Measurements from ENCODE around the gene PIGW.

The PIGW gene

GRCh38 chr17:36586138-36586537 lies 51.4 kb downstream of the PIGW start:
- H3K27me3 ChIP-seq (ENCODE audit: insufficient read depth, poor library complexity, severe bottlenecking), result no peaks in the 10 kb centered on the region
- DNase-seq (ENCODE audit: low read depth in 1 of 2, low spot score in 1 of 2), result no peak
- TF ChIP-seq POLR2AphosphoS5 (IDR thresholded peaks at IDR 0.05; ENCODE audit: low read depth) (no peak), GABPA (IDR thresholded peaks at IDR 0.05; ENCODE audit: low read depth) (no peak)
- TF ChIP-seq, protein P1, sequence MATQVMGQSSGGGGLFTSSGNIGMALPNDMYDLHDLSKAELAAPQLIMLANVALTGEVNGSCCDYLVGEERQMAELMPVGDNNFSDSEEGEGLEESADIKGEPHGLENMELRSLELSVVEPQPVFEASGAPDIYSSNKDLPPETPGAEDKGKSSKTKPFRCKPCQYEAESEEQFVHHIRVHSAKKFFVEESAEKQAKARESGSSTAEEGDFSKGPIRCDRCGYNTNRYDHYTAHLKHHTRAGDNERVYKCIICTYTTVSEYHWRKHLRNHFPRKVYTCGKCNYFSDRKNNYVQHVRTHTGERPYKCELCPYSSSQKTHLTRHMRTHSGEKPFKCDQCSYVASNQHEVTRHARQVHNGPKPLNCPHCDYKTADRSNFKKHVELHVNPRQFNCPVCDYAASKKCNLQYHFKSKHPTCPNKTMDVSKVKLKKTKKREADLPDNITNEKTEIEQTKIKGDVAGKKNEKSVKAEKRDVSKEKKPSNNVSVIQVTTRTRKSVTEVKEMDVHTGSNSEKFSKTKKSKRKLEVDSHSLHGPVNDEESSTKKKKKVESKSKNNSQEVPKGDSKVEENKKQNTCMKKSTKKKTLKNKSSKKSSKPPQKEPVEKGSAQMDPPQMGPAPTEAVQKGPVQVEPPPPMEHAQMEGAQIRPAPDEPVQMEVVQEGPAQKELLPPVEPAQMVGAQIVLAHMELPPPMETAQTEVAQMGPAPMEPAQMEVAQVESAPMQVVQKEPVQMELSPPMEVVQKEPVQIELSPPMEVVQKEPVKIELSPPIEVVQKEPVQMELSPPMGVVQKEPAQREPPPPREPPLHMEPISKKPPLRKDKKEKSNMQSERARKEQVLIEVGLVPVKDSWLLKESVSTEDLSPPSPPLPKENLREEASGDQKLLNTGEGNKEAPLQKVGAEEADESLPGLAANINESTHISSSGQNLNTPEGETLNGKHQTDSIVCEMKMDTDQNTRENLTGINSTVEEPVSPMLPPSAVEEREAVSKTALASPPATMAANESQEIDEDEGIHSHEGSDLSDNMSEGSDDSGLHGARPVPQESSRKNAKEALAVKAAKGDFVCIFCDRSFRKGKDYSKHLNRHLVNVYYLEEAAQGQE (IDR thresholded peaks at IDR 0.05; ENCODE audit: insufficient replicate concordance, low read depth), result no peak
- no peak overlapping the region for H3K4me3 ChIP-seq (replicated peaks; ENCODE audit: insufficient read depth, low read length)
- no peak overlapping the region for H3K27ac ChIP-seq (replicated peaks)
